Heart left ventricle (tissue), 16 donors: Measurements from ENCODE around the gene UBE2Q1. TPM values are rescaled to one million over a fixed set of nuclear protein-coding genes. Genes with fewer than 3 reads are reported as not detected.

Experiments used
- ATAC-seq, 4 donors: fragments of 200-7000 bp; cut with Tn5 transposase; one replicate each; pipeline ENCODE4 v1.9.1; 2020 to 2022; ENCODE audit warnings: moderate library complexity in 4 of 4, mild to moderate bottlenecking in 3 of 4, moderate number of reproducible peaks in 1 of 4
- DNase-seq, 5 donors: peaks; one replicate each; pipeline ENCODE4 v3.0.0-alpha.2; 2020
- H3K27ac ChIP-seq, 12 donors: fragments of 200-600 bp; sonication (generic) in 4 of 12; one replicate each; pipeline versions ENCODE4 v1.5.0 to v1.8.0; 2016 to 2022; ENCODE audit warnings: mild to moderate bottlenecking in 2 of 12
- H3K27me3 ChIP-seq, 9 donors: fragments of 200-600 bp; sonication (generic) in 2 of 9; one replicate each; pipeline versions ENCODE4 v1.5.1 to v1.8.0; 2016 to 2022; ENCODE audit warnings: mild to moderate bottlenecking in 3 of 9
- H3K36me3 ChIP-seq, 9 donors: fragments of 200-600 bp; sonication (generic) in 2 of 9; one replicate each; pipeline versions ENCODE4 v1.5.0 to v1.8.0; 2018 to 2022; ENCODE audit warnings: mild to moderate bottlenecking in 2 of 9
- H3K4me1 ChIP-seq, 12 donors: fragments of 200-600 bp; sonication (generic) in 4 of 12; one replicate each; pipeline versions ENCODE4 v1.5.0 to v1.8.0; 2016 to 2022; ENCODE audit warnings: mild to moderate bottlenecking in 3 of 12
- H3K4me3 ChIP-seq, 12 donors: fragments of 200-600 bp; sonication (generic) in 4 of 12; one replicate each; pipeline versions ENCODE4 v1.5.0 to v1.8.0; 2017 to 2022; ENCODE audit warnings: mild to moderate bottlenecking in 9 of 12, moderate library complexity in 4 of 12
- H3K9me3 ChIP-seq, 12 donors: fragments of 200-600 bp; sonication (generic) in 4 of 12; one replicate each; pipeline versions ENCODE4 v1.5.0 to v1.8.0; 2016 to 2022; ENCODE audit warnings: mild to moderate bottlenecking in 1 of 12
- POLR2A ChIP-seq, 2 donors: fragments of 450-650 bp; IDR thresholded peaks; one replicate each; pipeline ENCODE4 v1.6.1; 2017; ENCODE audit warnings: antibody characterized with exemption in 2 of 2, mild to moderate bottlenecking in 2 of 2, moderate library complexity in 2 of 2
- WGBS, 4 donors: extraction: QIAGEN DNeasy Blood & Tissue Kit in 2 of 4; methylation state at CpG; one replicate each; pipeline versions ENCODE4 v1.1.5 to v1.1.7; 2013 to 2018; 5-methylcytosine and 5-hydroxymethylcytosine counted together
- intact Hi-C, 10 donors: fragments of 100-400 bp; cut with DNase I; formaldehyde crosslinking; loops; one replicate each; pipeline versions ENCODE4 v1.11.1 to v1.14.2; 2022
- polyA plus RNA-seq, 2 donors: library from polyadenylated mRNA; stranded (reverse); fragments of 200-250 nt; gene quantifications; one replicate each; pipeline ENCODE4 v1.2.3, GENCODE V29; 2013
- total RNA-seq, 9 donors: library from RNA; depleted of rRNA in 2 of 9; stranded (reverse); fragments of >200 nt in 2 of 9; fragmentation: NEBNext Ultra II Directional in 3 of 9; extraction: Animal tissue kit (Norgen Biotek cat#: 25700) in 3 of 9; gene quantifications; one replicate each; pipeline versions ENCODE4 v1.1.0 to v1.2.4, GENCODE V29; 2016 to 2023
- TF ChIP-seq, protein P1 (sequence below), 12 donors: fragments of 200-600 bp; sonication (generic) in 4 of 12; IDR thresholded peaks; one replicate each; pipeline versions ENCODE4 v1.5.0 to v1.8.0; 2018 to 2022; ENCODE audit warnings: antibody characterized with exemption in 12 of 12, mild to moderate bottlenecking in 5 of 12
- donor health status: ischemic (EF 13 %, LVEDD 7.1; RV severe dilation, severe dysfunction).
- donor health status: healthy with polysubstance abuse.
- donor health status: DM: no; HTN: yes; CAD: no.
- donor health status: DM: no; HTN: no; CAD: no.
- donor health status: ischemic (EF 25% LVEDD 6.9; RV normal size, moderate dysfunction).
- donor health status: ischemic (EF 25% LVEDD 5.7; RV mildly dilated, moderate dysfunction).
- donor health status: healthy.
- donor health status: DM: yes; HTN: yes; CAD: no.
- donor health status: ischemic (EF 35%, LVEDD 5.7; RV mildly dilated, moderate dysfunction).
- donor health status: nonischemic (EF 11% LVEDD 7.7; RV severe dilation, severe dysfunction).
- donor health status: DM: yes; HTN: yes; CAD: no.
- donor health status: PGD.
- donor health status: ischemic (EF 29% LVEDD 5.4; RV normal size, mild dysfunction).
- donor health status: nonischemic (EF 23%, LVEDD 6.1; RV moderate dilation, normal function).

The UBE2Q1 gene
- total and polyA plus RNA-seq, 11 donors: 22.1 to 79.4 (median 57.2) TPM

DNA sequence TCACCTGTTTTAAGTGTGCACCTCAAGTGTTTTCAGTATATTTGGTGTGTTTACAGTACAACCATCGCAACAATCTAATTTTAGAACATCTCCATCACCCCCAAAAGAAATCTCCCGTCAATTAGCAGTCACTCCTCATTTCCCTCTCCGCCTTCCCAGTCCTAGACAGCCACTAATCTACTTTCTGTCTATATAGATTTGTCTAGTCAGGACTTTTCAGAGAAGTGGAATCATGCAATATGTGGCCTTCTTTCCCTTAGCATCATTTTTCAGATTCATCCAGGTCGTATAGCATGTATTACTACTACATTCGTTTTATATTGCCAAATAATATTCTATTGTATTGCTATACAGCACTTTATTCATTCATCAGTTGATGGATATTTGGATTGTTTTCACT lies 54.6 kb downstream of the UBE2Q1 start:
- no peak for ATAC-seq
- DNase-seq: no peak
- peaks cover 0 to 20% (median 0%) of the 10 kb centered on the region in 12 donors for H3K4me1 ChIP-seq
- TF ChIP-seq, protein P1, sequence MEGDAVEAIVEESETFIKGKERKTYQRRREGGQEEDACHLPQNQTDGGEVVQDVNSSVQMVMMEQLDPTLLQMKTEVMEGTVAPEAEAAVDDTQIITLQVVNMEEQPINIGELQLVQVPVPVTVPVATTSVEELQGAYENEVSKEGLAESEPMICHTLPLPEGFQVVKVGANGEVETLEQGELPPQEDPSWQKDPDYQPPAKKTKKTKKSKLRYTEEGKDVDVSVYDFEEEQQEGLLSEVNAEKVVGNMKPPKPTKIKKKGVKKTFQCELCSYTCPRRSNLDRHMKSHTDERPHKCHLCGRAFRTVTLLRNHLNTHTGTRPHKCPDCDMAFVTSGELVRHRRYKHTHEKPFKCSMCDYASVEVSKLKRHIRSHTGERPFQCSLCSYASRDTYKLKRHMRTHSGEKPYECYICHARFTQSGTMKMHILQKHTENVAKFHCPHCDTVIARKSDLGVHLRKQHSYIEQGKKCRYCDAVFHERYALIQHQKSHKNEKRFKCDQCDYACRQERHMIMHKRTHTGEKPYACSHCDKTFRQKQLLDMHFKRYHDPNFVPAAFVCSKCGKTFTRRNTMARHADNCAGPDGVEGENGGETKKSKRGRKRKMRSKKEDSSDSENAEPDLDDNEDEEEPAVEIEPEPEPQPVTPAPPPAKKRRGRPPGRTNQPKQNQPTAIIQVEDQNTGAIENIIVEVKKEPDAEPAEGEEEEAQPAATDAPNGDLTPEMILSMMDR (IDR thresholded peaks at IDR 0.05): no peak
- no peak for TF ChIP-seq POLR2A (IDR thresholded peaks at IDR 0.05)
- WGBS, 4 donors: 76 to 77% (median 76%) methylated on average over 5 of the region's 5 CpGs
- peaks cover 0 to 16% (median 0%) of the 10 kb centered on the region in 12 donors for H3K9me3 ChIP-seq
- peaks cover 0 to 55% (median 23%) of the 10 kb centered on the region in 9 donors for H3K27me3 ChIP-seq
- intact Hi-C loops: loop anchor here in 1 of 10 donors (2.0 kb wide), 1 partner anchor 19 kb away; no protein-coding TSS in a partner anchor
- no peak overlapping the region for H3K27ac ChIP-seq
- H3K4me3 ChIP-seq: no peak overlapping the region
- H3K36me3 ChIP-seq: peaks cover 0 to 4% (median 0%) of the 10 kb centered on the region in 9 donors

- Histone ChIP-seq H3K9me3 (peaks cover 0 to 16% (median 0%) of the 10 kb centered on the region in 12 donors), H3K4me1 (peaks cover 0 to 20% (median 2%) of the 10 kb centered on the region in 12 donors), H3K27me3 (peaks cover 0 to 55% (median 23%) of the 10 kb centered on the region in 9 donors), H3K36me3 (peaks cover 0 to 14% (median 4%) of the 10 kb centered on the region in 9 donors), H3K27ac (peak overlapping the region in 11 of 12 donors; percentile 27 to 94 (median 90)), H3K4me3 (peak overlapping the region; percentile 43 to 78 (median 64))
- 10 to 37% (median 17%) methylated on average over 25 to 43 of the region's 43 CpGs for WGBS, 4 donors
- intact Hi-C loops: loop anchor here in 1 of 10 donors (2.0 kb wide), 1 partner anchor 18 kb away; no protein-coding TSS in a partner anchor
- ATAC-seq (peak in 3 of 4 donors; percentile 28 to 49 (median 41)), DNase-seq (peak in 1 of 5 donors; percentile 32)
- TF ChIP-seq, protein P1 (IDR thresholded peaks at IDR 0.05): no peak
- no peak for TF ChIP-seq POLR2A (IDR thresholded peaks at IDR 0.05)
Observed at GRCh38 chr1:154502744-154503115, 55.7 kb downstream of the UBE2Q1 start.

DNA sequence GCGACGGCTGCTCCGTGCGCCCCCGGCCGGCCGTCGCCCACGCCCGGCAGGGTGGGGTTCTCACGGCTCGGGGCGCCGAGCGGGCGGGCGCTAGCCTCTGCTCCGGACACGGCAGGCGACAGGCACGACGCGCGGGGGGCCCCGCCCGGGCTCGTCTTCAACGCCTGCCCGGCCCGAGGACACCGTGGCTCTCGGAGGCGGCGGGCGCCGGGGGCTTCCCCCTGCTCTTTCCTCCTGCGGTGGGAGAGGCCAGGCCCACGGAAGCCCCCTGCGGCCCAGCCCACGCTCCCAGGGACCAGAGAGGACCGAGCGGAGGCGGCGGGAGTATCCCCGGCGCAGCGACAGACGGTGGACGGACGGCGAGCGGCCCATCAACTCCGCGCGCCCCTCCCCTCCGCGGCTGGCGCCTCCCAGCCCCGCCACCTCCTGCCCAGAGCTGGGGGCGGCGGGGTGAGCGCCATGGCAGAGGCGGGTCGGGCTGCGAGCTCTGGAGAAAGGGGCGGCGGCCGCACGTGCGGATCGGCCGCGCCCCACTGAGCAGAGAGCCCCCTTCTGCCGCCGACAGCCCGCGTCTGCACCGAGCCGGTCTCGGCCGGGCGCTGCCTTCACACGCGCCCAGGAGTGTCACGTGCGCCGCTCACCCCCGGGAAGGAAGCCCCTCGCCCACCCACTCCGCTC lies 56.3 kb downstream of the UBE2Q1 start, which contains the start of the genes SHE and TDRD10:
SHE (minus strand) TSS at position 347 of the 678 bp plus-strand sequence. CDS start 386 bp downstream, outside the sequence.
TDRD10 (plus strand) TSS at position 154 of the 678 bp plus-strand sequence. CDS start 4,685 bp downstream, outside the sequence.
- ATAC-seq: peak; percentile 24 to 82 (median 78)

More for the DNA sequence above, 56.3 kb downstream of the UBE2Q1 start, which contains the start of the genes SHE and TDRD10:
- WGBS, 4 donors: 2 to 10% (median 3%) methylated on average over 14 to 90 of the region's 90 CpGs
- Histone ChIP-seq H3K4me1 (peaks cover 0 to 23% (median 5%) of the 10 kb centered on the region in 12 donors), H3K9me3 (peaks cover 0 to 16% (median 0%) of the 10 kb centered on the region in 12 donors), H3K36me3 (peaks cover 0 to 19% (median 4%) of the 10 kb centered on the region in 9 donors), H3K27ac (peak within 1 kb of the TSS; percentile 72 to 94 (median 88)), H3K4me3 (peak within 1 kb of the TSS; percentile 43 to 78 (median 64)), H3K27me3 (peaks cover 0 to 55% (median 23%) of the 10 kb centered on the region in 9 donors)
- peak; percentile 65 to 77 (median 68) for DNase-seq
- TF ChIP-seq POLR2A (IDR thresholded peaks at IDR 0.05): peak in 1 of 2 donors; percentile 39
- TF ChIP-seq, protein P1 (IDR thresholded peaks at IDR 0.05): peak in 1 of 12 donors; percentile 8
- intact Hi-C loops: loop anchor here in 1 of 10 donors (2.0 kb wide), 1 partner anchor 17 kb away; no protein-coding TSS in a partner anchor
